HL-60 (cell line): Measurements from ENCODE around the gene FBXO38.

Experiments used
- CTCF ChIP-seq: IDR thresholded peaks from one replicate; pipeline ENCODE4 v1.5.1; 2011; ENCODE audit warnings: low read length, control low read depth, inconsistent platforms; ENCODE audit not compliant: insufficient read depth
- GABPA ChIP-seq: IDR thresholded peaks from 2 replicates; pipeline ENCODE4 v1.6.1; 2012; ENCODE audit warnings: low read depth
- POLR2AphosphoS5 ChIP-seq: IDR thresholded peaks from 2 replicates; pipeline ENCODE4 v1.6.1; 2012; ENCODE audit warnings: low read depth
- REST ChIP-seq: IDR thresholded peaks from 2 replicates; pipeline ENCODE4 v1.6.1; 2012; ENCODE audit warnings: low read depth; ENCODE audit not compliant: insufficient replicate concordance

GRCh38 chr5:148384380-148384737, 601 bp downstream of the FBXO38 start:
- TF ChIP-seq POLR2AphosphoS5 (no peak), CTCF (no peak), REST (no peak), GABPA (no peak)
